Measurements from ENCODE around the gene SLC44A2. TPM values are rescaled to one million over a fixed set of nuclear protein-coding genes. Genes with fewer than 3 reads are reported as not detected.
A peak's percentile ranks its signal among the peaks of the same experiment; 100 is the strongest.

Gene SLC44A2
- total and polyA plus RNA-seq, 2 donors from 2014 or later = 150 to 345 TPM

DNA sequence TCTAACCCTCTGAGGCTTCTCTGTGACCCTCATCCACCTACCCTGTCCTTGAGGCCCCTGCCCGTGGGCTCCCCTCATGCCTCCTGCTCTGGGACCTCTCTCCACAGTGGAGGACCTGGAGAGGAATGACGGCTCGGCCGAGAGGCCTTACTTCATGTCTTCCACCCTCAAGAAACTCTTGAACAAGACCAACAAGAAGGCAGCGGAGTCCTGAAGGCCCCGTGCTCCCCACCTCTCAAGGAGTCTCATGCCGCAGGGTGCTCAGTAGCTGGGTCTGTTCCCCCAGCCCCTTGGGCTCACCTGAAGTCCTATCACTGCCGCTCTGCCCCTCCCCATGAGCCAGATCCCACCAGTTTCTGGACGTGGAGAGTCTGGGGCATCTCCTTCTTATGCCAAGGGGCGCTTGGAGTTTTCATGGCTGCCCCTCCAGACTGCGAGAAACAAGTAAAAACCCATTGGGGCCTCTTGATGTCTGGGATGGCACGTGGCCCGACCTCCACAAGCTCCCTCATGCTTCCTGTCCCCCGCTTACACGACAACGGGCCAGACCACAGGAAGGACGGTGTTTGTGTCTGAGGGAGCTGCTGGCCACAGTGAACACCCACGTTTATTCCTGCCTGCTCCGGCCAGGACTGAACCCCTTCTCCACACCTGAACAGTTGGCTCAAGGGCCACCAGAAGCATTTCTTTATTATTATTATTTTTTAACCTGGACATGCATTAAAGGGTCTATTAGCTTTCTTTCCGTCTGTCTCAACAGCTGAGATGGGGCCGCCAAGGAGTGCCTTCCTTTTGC is 18.0 kb downstream of the SLC44A2 start:
- TF ChIP-seq, protein P1, sequence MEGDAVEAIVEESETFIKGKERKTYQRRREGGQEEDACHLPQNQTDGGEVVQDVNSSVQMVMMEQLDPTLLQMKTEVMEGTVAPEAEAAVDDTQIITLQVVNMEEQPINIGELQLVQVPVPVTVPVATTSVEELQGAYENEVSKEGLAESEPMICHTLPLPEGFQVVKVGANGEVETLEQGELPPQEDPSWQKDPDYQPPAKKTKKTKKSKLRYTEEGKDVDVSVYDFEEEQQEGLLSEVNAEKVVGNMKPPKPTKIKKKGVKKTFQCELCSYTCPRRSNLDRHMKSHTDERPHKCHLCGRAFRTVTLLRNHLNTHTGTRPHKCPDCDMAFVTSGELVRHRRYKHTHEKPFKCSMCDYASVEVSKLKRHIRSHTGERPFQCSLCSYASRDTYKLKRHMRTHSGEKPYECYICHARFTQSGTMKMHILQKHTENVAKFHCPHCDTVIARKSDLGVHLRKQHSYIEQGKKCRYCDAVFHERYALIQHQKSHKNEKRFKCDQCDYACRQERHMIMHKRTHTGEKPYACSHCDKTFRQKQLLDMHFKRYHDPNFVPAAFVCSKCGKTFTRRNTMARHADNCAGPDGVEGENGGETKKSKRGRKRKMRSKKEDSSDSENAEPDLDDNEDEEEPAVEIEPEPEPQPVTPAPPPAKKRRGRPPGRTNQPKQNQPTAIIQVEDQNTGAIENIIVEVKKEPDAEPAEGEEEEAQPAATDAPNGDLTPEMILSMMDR (IDR thresholded peaks at IDR 0.05; ENCODE audit: borderline replicate concordance, extremely low read depth, insufficient read depth) = no peak
- no peak for FAIRE-seq
- no peaks in the 10 kb centered on the region for H3K9me3 ChIP-seq (ENCODE audit: control insufficient read depth in 2 of 3, insufficient read depth in 1 of 3, low read length in 3 of 3)
- no peak overlapping the region for H3K9ac ChIP-seq (ENCODE audit: low read length in 3 of 3)
- intact Hi-C loops (cut with DNase I) = loop anchor here (5.0 kb wide), 1 partner anchor 61 kb away; no protein-coding TSS in a partner anchor
- DNase-seq = peak in 2 of 5 donors; percentile 28 to 57
- peak overlapping the region in 1 of 2 donors; percentile 28 for H3K27ac ChIP-seq (ENCODE audit: low read depth in 2 of 2, low read length in 2 of 2)
- peaks cover 0 to 10% (median 7%) of the 10 kb centered on the region in 3 donors for H3K36me3 ChIP-seq (ENCODE audit: control insufficient read depth in 2 of 3, insufficient read depth in 3 of 3, low read length in 3 of 3)
- no peaks in the 10 kb centered on the region for H3K27me3 ChIP-seq (ENCODE audit: control insufficient read depth, insufficient read depth, low read length)
- no peak overlapping the region for H3K4me3 ChIP-seq (ENCODE audit: low read length in 3 of 3)
- peaks cover 0 to 8% (median 0%) of the 10 kb centered on the region in 3 donors for H3K4me1 ChIP-seq (ENCODE audit: control insufficient read depth in 2 of 3, insufficient read depth in 2 of 3, low read depth in 1 of 3, low read length in 3 of 3)

DNA sequence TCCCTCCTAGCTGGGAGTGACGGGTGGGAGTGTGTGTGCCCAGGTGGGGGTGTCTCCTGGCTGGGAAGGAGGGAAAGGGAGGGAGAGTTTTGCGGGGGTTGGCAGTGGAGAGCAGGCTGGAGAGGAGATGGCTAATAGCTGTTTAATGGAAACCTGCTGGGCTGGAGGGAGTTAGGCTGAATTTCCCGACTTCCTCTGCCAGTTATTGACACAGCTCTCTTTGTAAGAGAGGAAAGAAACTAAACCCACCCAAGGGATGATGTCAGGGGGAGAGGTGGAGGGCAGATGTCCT is 18.6 kb downstream of the SLC44A2 start:
- H3K4me1 ChIP-seq (ENCODE audit: control insufficient read depth in 2 of 3, insufficient read depth in 2 of 3, low read depth in 1 of 3, low read length in 3 of 3) = peaks cover 0 to 8% (median 0%) of the 10 kb centered on the region in 3 donors
- H3K27ac ChIP-seq (ENCODE audit: low read depth in 2 of 2, low read length in 2 of 2) = no peak overlapping the region
- DNase-seq (peak in 4 of 5 donors; percentile 73 to 85 (median 79)), FAIRE-seq (no peak)
- no peak overlapping the region for H3K4me3 ChIP-seq (ENCODE audit: low read length in 3 of 3)
- intact Hi-C loops (cut with DNase I) = loop anchor here (5.0 kb wide), 1 partner anchor 62 kb away; no protein-coding TSS in a partner anchor
- H3K9me3 ChIP-seq (ENCODE audit: control insufficient read depth in 2 of 3, insufficient read depth in 1 of 3, low read length in 3 of 3) = no peaks in the 10 kb centered on the region
- H3K9ac ChIP-seq (ENCODE audit: low read length in 3 of 3) = peak overlapping the region in 1 of 3 donors; percentile 26
- no peaks in the 10 kb centered on the region for H3K27me3 ChIP-seq (ENCODE audit: control insufficient read depth, insufficient read depth, low read length)
- peaks cover 0 to 10% (median 7%) of the 10 kb centered on the region in 3 donors for H3K36me3 ChIP-seq (ENCODE audit: control insufficient read depth in 2 of 3, insufficient read depth in 3 of 3, low read length in 3 of 3)
- TF ChIP-seq, protein P1 (IDR thresholded peaks at IDR 0.05; ENCODE audit: borderline replicate concordance, extremely low read depth, insufficient read depth) = no peak

DNA sequence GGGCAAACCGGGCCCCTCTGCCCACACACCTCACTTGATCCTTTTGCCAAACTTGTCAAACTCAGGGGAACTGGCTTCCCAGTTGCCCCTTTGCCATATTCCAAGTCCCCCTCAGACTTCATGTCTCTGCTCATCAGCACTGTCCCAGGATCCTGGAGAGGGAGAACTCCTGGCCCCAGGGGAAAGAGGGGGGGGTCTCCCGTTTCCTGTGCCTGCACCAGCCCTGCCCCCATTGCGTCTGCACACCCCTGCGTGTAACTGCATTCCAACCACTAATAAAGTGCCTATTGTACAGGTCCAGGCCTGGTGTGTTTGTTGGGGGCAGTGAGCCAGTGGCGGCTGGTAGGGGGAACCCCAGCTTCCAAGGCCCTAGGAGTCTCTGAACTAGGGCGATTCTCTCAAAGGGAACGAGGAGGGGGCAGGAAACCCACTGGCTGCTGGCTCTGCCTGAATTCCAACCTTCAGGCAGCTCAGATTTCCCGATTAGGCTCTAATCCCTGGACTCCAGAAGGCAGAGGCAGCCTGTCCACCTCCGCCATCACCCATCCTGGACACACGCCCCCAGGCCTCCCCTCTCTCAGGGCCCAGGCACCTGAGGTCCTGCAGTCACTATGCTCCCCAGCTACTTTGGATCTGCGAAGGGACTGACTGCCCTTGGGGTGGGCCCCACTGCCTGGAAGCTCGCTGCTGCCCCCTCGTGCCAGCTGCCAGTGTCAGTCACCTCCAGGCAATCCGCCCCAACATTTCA is 19.1 kb downstream of the SLC44A2 start:
- no peaks in the 10 kb centered on the region for H3K9me3 ChIP-seq (ENCODE audit: control insufficient read depth in 2 of 3, insufficient read depth in 1 of 3, low read length in 3 of 3)
- no peaks in the 10 kb centered on the region for H3K27me3 ChIP-seq (ENCODE audit: control insufficient read depth, insufficient read depth, low read length)
- no peak overlapping the region for H3K4me3 ChIP-seq (ENCODE audit: low read length in 3 of 3)
- intact Hi-C loops (cut with DNase I) = loop anchor here (5.0 kb wide), 1 partner anchor 62 kb away; no protein-coding TSS in a partner anchor
- peaks cover 0 to 8% (median 0%) of the 10 kb centered on the region in 3 donors for H3K4me1 ChIP-seq (ENCODE audit: control insufficient read depth in 2 of 3, insufficient read depth in 2 of 3, low read depth in 1 of 3, low read length in 3 of 3)
- H3K36me3 ChIP-seq (ENCODE audit: control insufficient read depth in 2 of 3, insufficient read depth in 3 of 3, low read length in 3 of 3) = peaks cover 0 to 7% (median 6%) of the 10 kb centered on the region in 3 donors
- H3K9ac ChIP-seq (ENCODE audit: low read length in 3 of 3) = peak overlapping the region in 1 of 3 donors; percentile 26
- peak overlapping the region in 1 of 2 donors; percentile 42 for H3K27ac ChIP-seq (ENCODE audit: low read depth in 2 of 2, low read length in 2 of 2)
- FAIRE-seq (peak; percentile 66), DNase-seq (peak; percentile 87 to 94 (median 91))
- TF ChIP-seq, protein P1 (IDR thresholded peaks at IDR 0.05; ENCODE audit: borderline replicate concordance, extremely low read depth, insufficient read depth) = peak; percentile 93

All from kidney (tissue), 14 donors.